ENCODE results near the gene ROBO2. TPM values are rescaled to one million over a fixed set of nuclear protein-coding genes. Genes with fewer than 3 reads are reported as not detected.

ROBO2 gene
- total and polyA plus RNA-seq, 10 of the 15 experiments (the other 5 are each of a cell fraction or from before 2014, with no cell fraction given): 0.22 to 2.5 (median 0.81) TPM

GRCh38 chr3:77326586-77326985 is 286.7 kb downstream of the ROBO2 start:
- Histone ChIP-seq H3K4me3 (no peak overlapping the region), H3K4me1 (ENCODE audit: control insufficient read depth, insufficient read depth, low read length) (no peaks in the 10 kb centered on the region), H3K27ac (ENCODE audit: control insufficient read depth, insufficient read depth) (no peak overlapping the region), H3K27me3 (replicated peaks in 1 of 2; ENCODE audit: control insufficient read depth in 2 of 2, insufficient read depth in 2 of 2, low read length in 1 of 2) (no peaks in the 10 kb centered on the region), H3K79me2 (ENCODE audit: control insufficient read depth, insufficient read depth, low read length) (no peaks in the 10 kb centered on the region), H3K9me3 (replicated peaks; ENCODE audit: control insufficient read depth, insufficient read depth, low read length) (no peaks in the 10 kb centered on the region), H2AFZ (ENCODE audit: control insufficient read depth, low read depth, low read length) (no peak overlapping the region), H4K20me1 (ENCODE audit: control insufficient read depth, insufficient read depth) (no peaks in the 10 kb centered on the region), H3K4me2 (ENCODE audit: control insufficient read depth, insufficient read depth) (no peak overlapping the region), H3K9ac (ENCODE audit: control insufficient read depth, insufficient read depth, low read length) (no peak overlapping the region), H3K36me3 (ENCODE audit: control insufficient read depth in 2 of 2, insufficient read depth in 2 of 2, low read length in 1 of 2) (no peaks in the 10 kb centered on the region)
- POLR2A ChIA-PET: no interaction called here
- in situ Hi-C loops (cut with MboI): no loop called here
- SMC1A ChIA-PET (ENCODE audit: uncharacterized antibody, unreplicated experiment): no interaction called here
- BruUV-seq (replicated peaks): no TSS peak
- intact Hi-C loops (cut with micrococcal nuclease; ENCODE audit: unreplicated experiment): no loop called here
- RAD21 ChIA-PET (ENCODE audit: unreplicated experiment): no interaction called here
- ATAC-seq (no peak), DNase-seq (ENCODE audit: low read depth, low spot score) (no peak), FAIRE-seq (no peak)
- CTCF ChIA-PET: no interaction called here
- TF ChIP-seq ELK1 (IDR thresholded peaks at IDR 0.05; ENCODE audit: low read depth, low read length) (no peak), BCLAF1 (IDR thresholded peaks at IDR 0.05) (no peak), JUND (IDR thresholded peaks at IDR 0.05; ENCODE audit: low read depth, low read length) (no peak), KDM1A (IDR thresholded peaks at IDR 0.05; ENCODE audit: borderline replicate concordance) (no peak), PRDM15 (CRISPR knock-in tag; IDR thresholded peaks at IDR 0.05) (no peak), SUPT20H (IDR thresholded peaks at IDR 0.05; ENCODE audit: borderline replicate concordance, control insufficient read depth, low read depth, low read length) (no peak), BACH1 (IDR thresholded peaks at IDR 0.05; ENCODE audit: borderline replicate concordance) (no peak), GATAD2B (conservative IDR thresholded peaks at IDR 0.05; ENCODE audit: low read depth) (no peak), ZNF274 (IDR thresholded peaks at IDR 0.05; ENCODE audit: insufficient read depth, insufficient read length) (no peak)
- TF ChIP-seq, protein P1, sequence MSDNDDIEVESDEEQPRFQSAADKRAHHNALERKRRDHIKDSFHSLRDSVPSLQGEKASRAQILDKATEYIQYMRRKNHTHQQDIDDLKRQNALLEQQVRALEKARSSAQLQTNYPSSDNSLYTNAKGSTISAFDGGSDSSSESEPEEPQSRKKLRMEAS (IDR thresholded peaks at IDR 0.05; ENCODE audit: low read depth, low read length): no peak
- TF ChIP-seq, protein P2, sequence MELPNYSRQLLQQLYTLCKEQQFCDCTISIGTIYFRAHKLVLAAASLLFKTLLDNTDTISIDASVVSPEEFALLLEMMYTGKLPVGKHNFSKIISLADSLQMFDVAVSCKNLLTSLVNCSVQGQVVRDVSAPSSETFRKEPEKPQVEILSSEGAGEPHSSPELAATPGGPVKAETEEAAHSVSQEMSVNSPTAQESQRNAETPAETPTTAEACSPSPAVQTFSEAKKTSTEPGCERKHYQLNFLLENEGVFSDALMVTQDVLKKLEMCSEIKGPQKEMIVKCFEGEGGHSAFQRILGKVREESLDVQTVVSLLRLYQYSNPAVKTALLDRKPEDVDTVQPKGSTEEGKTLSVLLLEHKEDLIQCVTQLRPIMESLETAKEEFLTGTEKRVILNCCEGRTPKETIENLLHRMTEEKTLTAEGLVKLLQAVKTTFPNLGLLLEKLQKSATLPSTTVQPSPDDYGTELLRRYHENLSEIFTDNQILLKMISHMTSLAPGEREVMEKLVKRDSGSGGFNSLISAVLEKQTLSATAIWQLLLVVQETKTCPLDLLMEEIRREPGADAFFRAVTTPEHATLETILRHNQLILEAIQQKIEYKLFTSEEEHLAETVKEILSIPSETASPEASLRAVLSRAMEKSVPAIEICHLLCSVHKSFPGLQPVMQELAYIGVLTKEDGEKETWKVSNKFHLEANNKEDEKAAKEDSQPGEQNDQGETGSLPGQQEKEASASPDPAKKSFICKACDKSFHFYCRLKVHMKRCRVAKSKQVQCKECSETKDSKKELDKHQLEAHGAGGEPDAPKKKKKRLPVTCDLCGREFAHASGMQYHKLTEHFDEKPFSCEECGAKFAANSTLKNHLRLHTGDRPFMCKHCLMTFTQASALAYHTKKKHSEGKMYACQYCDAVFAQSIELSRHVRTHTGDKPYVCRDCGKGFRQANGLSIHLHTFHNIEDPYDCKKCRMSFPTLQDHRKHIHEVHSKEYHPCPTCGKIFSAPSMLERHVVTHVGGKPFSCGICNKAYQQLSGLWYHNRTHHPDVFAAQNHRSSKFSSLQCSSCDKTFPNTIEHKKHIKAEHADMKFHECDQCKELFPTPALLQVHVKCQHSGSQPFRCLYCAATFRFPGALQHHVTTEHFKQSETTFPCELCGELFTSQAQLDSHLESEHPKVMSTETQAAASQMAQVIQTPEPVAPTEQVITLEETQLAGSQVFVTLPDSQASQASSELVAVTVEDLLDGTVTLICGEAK (IDR thresholded peaks at IDR 0.05; ENCODE audit: borderline replicate concordance): no peak
- WGBS (ENCODE audit: insufficient coverage, insufficient replicate concordance, low lambda C conversion rate, missing lambda C conversion rate): 11% methylated on average over 5 of the region's 5 CpGs

All from GM12878 (cell line).